Activated CD4-positive, alpha-beta T cell treated with anti-CD3 and anti-CD28 coated beads, Interleukin-2, amount 10 ng/mL, durations not matched to agents 24 days and 14 days (primary cell): Measurements from ENCODE around the gene PLSCR1. TPM values are rescaled to one million over a fixed set of nuclear protein-coding genes. Genes with fewer than 3 reads are reported as not detected.

Experiments
- DNase-seq: peaks from one replicate; pipeline ENCODE4 v3.0.0; 2022
- H3K27ac Mint-ChIP-seq: one replicate; pipeline ENCODE4 v1.8.0; 2022; ENCODE audit warnings: mild to moderate bottlenecking, mixed read lengths
- H3K27me3 Mint-ChIP-seq: one replicate; pipeline ENCODE4 v1.8.0; 2022; ENCODE audit warnings: mixed read lengths
- H3K36me3 Mint-ChIP-seq: one replicate; pipeline ENCODE4 v1.8.0; 2022; ENCODE audit warnings: low read depth, mild to moderate bottlenecking, mixed read lengths
- H3K4me1 Mint-ChIP-seq: one replicate; pipeline ENCODE4 v1.8.0; 2021; ENCODE audit warnings: mixed read lengths
- H3K4me3 Mint-ChIP-seq: one replicate; pipeline ENCODE4 v1.8.0; 2022; ENCODE audit warnings: mild to moderate bottlenecking, moderate library complexity, mixed read lengths
- H3K9me3 Mint-ChIP-seq: one replicate; pipeline ENCODE4 v1.8.0; 2021; ENCODE audit warnings: mixed read lengths
- intact Hi-C: fragments of 100-400 bp; cut with micrococcal nuclease; formaldehyde crosslinking; loops from one replicate; pipeline ENCODE4 v1.15.1; 2023
- total RNA-seq: library from RNA; stranded (reverse); gene quantifications from 2 replicates; pipeline ENCODE4 v1.2.3, GENCODE V29; 2022

The PLSCR1 gene
- total RNA-seq, result 84.2 and 86.0 TPM in 2 replicates

GRCh38 chr3:146544002-146544928, at the start of gene PLSCR1:
Gene PLSCR1, minus strand, starts transcription at chr3:146544607. Its CDS starts 8,055 bp downstream, at chr3:146536552.
- Mint-ChIP-seq H3K36me3 (peaks cover 25% of the 10 kb centered on the region), H3K9me3 (no peaks in the 10 kb centered on the region), H3K27me3 (no peaks in the 10 kb centered on the region), H3K4me3 (peak within 1 kb of the TSS; percentile 98), H3K4me1 (peaks cover 68% of the 10 kb centered on the region), H3K27ac (peak within 1 kb of the TSS; percentile 94)
- intact Hi-C loops, result loop anchor here (5.0 kb wide), 1 partner anchor 42 kb away; no protein-coding TSS in a partner anchor
- peak; percentile 96 for DNase-seq

- no peak overlapping the region for H3K27ac Mint-ChIP-seq
- peaks cover 26% of the 10 kb centered on the region for H3K27me3 Mint-ChIP-seq
- no peak for DNase-seq
- no peaks in the 10 kb centered on the region for H3K36me3 Mint-ChIP-seq
- no peaks in the 10 kb centered on the region for H3K4me1 Mint-ChIP-seq
- no peak overlapping the region for H3K4me3 Mint-ChIP-seq
- H3K9me3 Mint-ChIP-seq, result no peaks in the 10 kb centered on the region
- intact Hi-C loops, result no loop called here
These were observed 49.4 kb upstream of the PLSCR1 start for GRCh38 chr3:146593776-146594175.

- no peak for DNase-seq
- Mint-ChIP-seq H3K27me3 (peaks cover 30% of the 10 kb centered on the region), H3K4me3 (no peak overlapping the region), H3K4me1 (no peaks in the 10 kb centered on the region), H3K27ac (no peak overlapping the region), H3K9me3 (no peaks in the 10 kb centered on the region), H3K36me3 (no peaks in the 10 kb centered on the region)
- intact Hi-C loops, result loop anchor here (1.0 kb wide), 1 partner anchor 51 kb away; no protein-coding TSS in a partner anchor
These were observed 46.1 kb upstream of the PLSCR1 start for GRCh38 chr3:146590521-146590920.

- intact Hi-C loops, result loop anchor here (1.0 kb wide), 1 partner anchor 51 kb away; no protein-coding TSS in a partner anchor
- Mint-ChIP-seq H3K36me3 (no peaks in the 10 kb centered on the region), H3K9me3 (no peaks in the 10 kb centered on the region), H3K4me3 (no peak overlapping the region), H3K27me3 (peaks cover 30% of the 10 kb centered on the region), H3K4me1 (no peaks in the 10 kb centered on the region), H3K27ac (no peak overlapping the region)
- no peak for DNase-seq
These were observed 45.6 kb upstream of the PLSCR1 start for GRCh38 chr3:146589899-146590508.

GRCh38 chr3:146585156-146585555, 40.7 kb upstream of the PLSCR1 start:
- H3K27ac Mint-ChIP-seq, result no peak overlapping the region
- H3K4me3 Mint-ChIP-seq, result no peak overlapping the region
- peaks cover 3% of the 10 kb centered on the region for H3K36me3 Mint-ChIP-seq
- H3K4me1 Mint-ChIP-seq, result no peaks in the 10 kb centered on the region
- H3K27me3 Mint-ChIP-seq, result peaks cover 32% of the 10 kb centered on the region
- intact Hi-C loops, result no loop called here
- no peaks in the 10 kb centered on the region for H3K9me3 Mint-ChIP-seq
- DNase-seq, result no peak

- no peak for DNase-seq
- H3K4me1 Mint-ChIP-seq, result no peaks in the 10 kb centered on the region
- peaks cover 19% of the 10 kb centered on the region for H3K27me3 Mint-ChIP-seq
- no peak overlapping the region for H3K4me3 Mint-ChIP-seq
- H3K27ac Mint-ChIP-seq, result no peak overlapping the region
- intact Hi-C loops, result no loop called here
- no peaks in the 10 kb centered on the region for H3K9me3 Mint-ChIP-seq
- H3K36me3 Mint-ChIP-seq, result peaks cover 3% of the 10 kb centered on the region
These were observed 37.6 kb upstream of the PLSCR1 start for GRCh38 chr3:146581951-146582467.

- no peak overlapping the region for H3K27ac Mint-ChIP-seq
- peaks cover 3% of the 10 kb centered on the region for H3K36me3 Mint-ChIP-seq
- H3K4me3 Mint-ChIP-seq, result no peak overlapping the region
- H3K4me1 Mint-ChIP-seq, result no peaks in the 10 kb centered on the region
- intact Hi-C loops, result no loop called here
- peaks cover 14% of the 10 kb centered on the region for H3K27me3 Mint-ChIP-seq
- DNase-seq, result no peak
- no peaks in the 10 kb centered on the region for H3K9me3 Mint-ChIP-seq
These were observed 36.7 kb upstream of the PLSCR1 start for GRCh38 chr3:146581080-146581601.

GRCh38 chr3:146577662-146578061, 33.3 kb upstream of the PLSCR1 start:
- intact Hi-C loops, result loop anchor here (1.0 to 5.0 kb wide), 4 partner anchors 27 to 510 kb away; no protein-coding TSS in a partner anchor
- Mint-ChIP-seq H3K27me3 (peaks cover 15% of the 10 kb centered on the region), H3K27ac (no peak overlapping the region), H3K4me1 (no peaks in the 10 kb centered on the region), H3K9me3 (no peaks in the 10 kb centered on the region), H3K4me3 (no peak overlapping the region), H3K36me3 (no peaks in the 10 kb centered on the region)
- peak; percentile 77 for DNase-seq

- no peak for DNase-seq
- peaks cover 25% of the 10 kb centered on the region for H3K27me3 Mint-ChIP-seq
- H3K27ac Mint-ChIP-seq, result no peak overlapping the region
- no peaks in the 10 kb centered on the region for H3K4me1 Mint-ChIP-seq
- no peak overlapping the region for H3K4me3 Mint-ChIP-seq
- H3K9me3 Mint-ChIP-seq, result no peaks in the 10 kb centered on the region
- no peaks in the 10 kb centered on the region for H3K36me3 Mint-ChIP-seq
- intact Hi-C loops, result loop anchor here (2.0 to 5.0 kb wide), 2 partner anchors 25 to 508 kb away; no protein-coding TSS in a partner anchor
These were observed 31.2 kb upstream of the PLSCR1 start for GRCh38 chr3:146575636-146576035.

- Mint-ChIP-seq H3K27ac (no peak overlapping the region), H3K4me1 (no peaks in the 10 kb centered on the region), H3K9me3 (no peaks in the 10 kb centered on the region), H3K27me3 (peaks cover 26% of the 10 kb centered on the region), H3K36me3 (no peaks in the 10 kb centered on the region), H3K4me3 (no peak overlapping the region)
- DNase-seq, result no peak
- intact Hi-C loops, result no loop called here
These were observed 29.8 kb upstream of the PLSCR1 start for GRCh38 chr3:146574173-146574572.

- intact Hi-C loops, result no loop called here
- Mint-ChIP-seq H3K36me3 (no peaks in the 10 kb centered on the region), H3K4me3 (no peak overlapping the region), H3K4me1 (no peaks in the 10 kb centered on the region), H3K27me3 (peaks cover 22% of the 10 kb centered on the region), H3K27ac (no peak overlapping the region), H3K9me3 (peaks cover 13% of the 10 kb centered on the region)
- DNase-seq, result no peak
These were observed 24.9 kb upstream of the PLSCR1 start for GRCh38 chr3:146569314-146569713.

- Mint-ChIP-seq H3K4me3 (no peak overlapping the region), H3K27me3 (peaks cover 13% of the 10 kb centered on the region)
These were observed 21.7 kb upstream of the PLSCR1 start for GRCh38 chr3:146566138-146566537.

GRCh38 chr3:146561879-146562278, 17.5 kb upstream of the PLSCR1 start:
- Mint-ChIP-seq H3K9me3 (peaks cover 22% of the 10 kb centered on the region), H3K36me3 (no peaks in the 10 kb centered on the region), H3K4me3 (no peak overlapping the region), H3K27ac (no peak overlapping the region), H3K4me1 (peaks cover 2% of the 10 kb centered on the region), H3K27me3 (peaks cover 7% of the 10 kb centered on the region)
- intact Hi-C loops, result no loop called here
- DNase-seq, result no peak

More at GRCh38 chr3:146566138-146566537, 21.7 kb upstream of the PLSCR1 start:
- intact Hi-C loops, result no loop called here
- H3K4me1 Mint-ChIP-seq, result no peaks in the 10 kb centered on the region
- H3K9me3 Mint-ChIP-seq, result peaks cover 13% of the 10 kb centered on the region
- H3K36me3 Mint-ChIP-seq, result no peaks in the 10 kb centered on the region
- no peak overlapping the region for H3K27ac Mint-ChIP-seq
- DNase-seq, result no peak
